SU-DHL-6 (cell line): ENCODE measurements around the gene LRP4.

Source experiments
- H2AFZ ChIP-seq: fragments of 200-600 bp; sonication (generic); 2 replicates; pipeline ENCODE4 v1.6.1; 2014; ENCODE audit warnings: low read depth, mild to moderate bottlenecking, moderate library complexity, mixed read lengths, antibody characterized with exemption, low read length; ENCODE audit not compliant: severe bottlenecking
- H3F3A ChIP-seq: fragments of 200-600 bp; shearing (Covaris generic); 2 replicates; pipeline ENCODE4 v1.6.0; 2016; ENCODE audit warnings: antibody characterized with exemption, mild to moderate bottlenecking; ENCODE audit not compliant: insufficient read depth
- H3K27ac ChIP-seq: fragments of 200-600 bp; sonication (generic); 2 replicates; pipeline ENCODE4 v1.5.1; 2016; ENCODE audit warnings: low read depth, mild to moderate bottlenecking, low read length, moderate library complexity, mixed read lengths
- H3K27me3 ChIP-seq: fragments of 200-600 bp; sonication (generic), shearing (Covaris generic); 2 replicates; pipeline ENCODE4 v1.6.0; 2014; ENCODE audit warnings: mild to moderate bottlenecking, low read length
- H3K36me3 ChIP-seq: fragments of 200-600 bp; sonication (generic); 2 replicates; pipeline ENCODE4 v1.6.1; 2014; ENCODE audit warnings: mild to moderate bottlenecking, low read length, mixed read lengths
- H3K4me2 ChIP-seq: fragments of 300-600, 200-600 bp; shearing (Covaris generic), sonication (generic); 2 replicates; pipeline ENCODE4 v1.6.0; 2014; ENCODE audit warnings: low read length, low read depth, mild to moderate bottlenecking; ENCODE audit not compliant: poor library complexity, severe bottlenecking
- H3K4me3 ChIP-seq: fragments of 200-600 bp; sonication (generic); 2 replicates; pipeline ENCODE4 v1.5.1; 2014; ENCODE audit warnings: antibody characterized with exemption, low read length, mild to moderate bottlenecking, mixed read lengths; ENCODE audit not compliant: insufficient read depth, poor library complexity, severe bottlenecking
- H3K79me2 ChIP-seq: fragments of 200-600 bp; sonication (generic); 2 replicates; pipeline ENCODE4 v1.6.1; 2014; ENCODE audit warnings: mild to moderate bottlenecking, low read length, moderate library complexity; ENCODE audit not compliant: insufficient read depth
- H3K9ac ChIP-seq: fragments of 200-600 bp; sonication (generic); 2 replicates; pipeline ENCODE4 v1.7.0; 2014; ENCODE audit warnings: mild to moderate bottlenecking, low read length
- H3K9me2 ChIP-seq: fragments of 200-600 bp; sonication (generic); replicated peaks from 2 replicates; pipeline ENCODE4 v1.6.1; 2014; ENCODE audit warnings: low read length; ENCODE audit not compliant: insufficient read depth
- H3K9me3 ChIP-seq: fragments of 200-600 bp; sonication (generic); 2 replicates; pipeline ENCODE4 v1.6.1; 2014; ENCODE audit warnings: low read length, mixed read lengths; ENCODE audit not compliant: insufficient read depth
- H4K20me1 ChIP-seq: fragments of 200-600 bp; sonication (generic); 2 replicates; pipeline ENCODE4 v1.6.1; 2014; ENCODE audit warnings: low read depth, mild to moderate bottlenecking, antibody characterized with exemption, low read length, moderate library complexity, mixed read lengths
- CTCF ChIP-seq: fragments of 200-600 bp; sonication (generic); IDR thresholded peaks from one replicate; pipeline ENCODE4 v1.5.1; 2017; ENCODE audit warnings: antibody characterized with exemption, mild to moderate bottlenecking, low read length, moderate library complexity; ENCODE audit not compliant: insufficient read depth, poor library complexity, severe bottlenecking
- EZH2phosphoT487 ChIP-seq: fragments of 200-600 bp; sonication (generic), shearing (Covaris generic); conservative IDR thresholded peaks from 2 replicates; pipeline ENCODE4 v1.6.1; 2018; ENCODE audit warnings: mild to moderate bottlenecking, antibody characterized with exemption, low read length, moderate library complexity, mixed read lengths

LRP4 gene

GRCh38 chr11:46914363-46914762, 4.0 kb downstream of the LRP4 start:
- peaks cover 4% of the 10 kb centered on the region; the same call in 1 of the 2 replicates for H3K27me3 ChIP-seq
- H3K9me3 ChIP-seq = no peaks in the 10 kb centered on the region
- H2AFZ ChIP-seq = no peak overlapping the region

GRCh38 chr11:46913484-46913883, 4.9 kb downstream of the LRP4 start:
- Histone ChIP-seq H3F3A (no peaks in the 10 kb centered on the region), H4K20me1 (no peaks in the 10 kb centered on the region), H3K9me2 (no peaks in the 10 kb centered on the region), H3K4me3 (no peak overlapping the region), H3K36me3 (no peaks in the 10 kb centered on the region), H3K9ac (no peak overlapping the region), H3K79me2 (no peaks in the 10 kb centered on the region), H3K27ac (no peak overlapping the region), H3K27me3 (peaks cover 4% of the 10 kb centered on the region; the same call in 1 of the 2 replicates), H3K9me3 (no peaks in the 10 kb centered on the region), H2AFZ (no peak overlapping the region), H3K4me2 (no peak overlapping the region)
- TF ChIP-seq EZH2phosphoT487 = no peak
- no peak for TF ChIP-seq CTCF

More at GRCh38 chr11:46914363-46914762, 4.0 kb downstream of the LRP4 start:
- no peak overlapping the region for H3K4me2 ChIP-seq
- H3K79me2 ChIP-seq = no peaks in the 10 kb centered on the region
- no peak overlapping the region for H3K9ac ChIP-seq
- peaks cover 2% of the 10 kb centered on the region; the same call in 1 of the 2 replicates for H3F3A ChIP-seq
- no peak overlapping the region for H3K27ac ChIP-seq
- no peaks in the 10 kb centered on the region for H3K36me3 ChIP-seq
- no peak overlapping the region for H3K4me3 ChIP-seq
- H3K9me2 ChIP-seq = no peaks in the 10 kb centered on the region
- no peak for TF ChIP-seq CTCF
- no peak for TF ChIP-seq EZH2phosphoT487
- H4K20me1 ChIP-seq = no peaks in the 10 kb centered on the region

GRCh38 chr11:46912526-46913150, 5.7 kb downstream of the LRP4 start:
- H3K4me3 ChIP-seq = no peak overlapping the region
- H3K36me3 ChIP-seq = no peaks in the 10 kb centered on the region
- no peak for TF ChIP-seq EZH2phosphoT487
- no peak for TF ChIP-seq CTCF
- no peaks in the 10 kb centered on the region for H4K20me1 ChIP-seq
- H3K9ac ChIP-seq = no peak overlapping the region
- peaks cover 4% of the 10 kb centered on the region; the same call in 1 of the 2 replicates for H3K27me3 ChIP-seq
- no peaks in the 10 kb centered on the region for H3K9me2 ChIP-seq
- H2AFZ ChIP-seq = no peak overlapping the region
- H3K9me3 ChIP-seq = no peaks in the 10 kb centered on the region
- no peak overlapping the region for H3K4me2 ChIP-seq
- H3F3A ChIP-seq = no peaks in the 10 kb centered on the region
- H3K79me2 ChIP-seq = no peaks in the 10 kb centered on the region
- H3K27ac ChIP-seq = no peak overlapping the region
